GM12878 (cell line): ENCODE data around the gene PLXNA4. TPM values are rescaled to one million over a fixed set of nuclear protein-coding genes. Genes with fewer than 3 reads are reported as not detected.

Experiments
- ATAC-seq: fragments of 200-7000 bp; cut with Tn5 transposase; 3 replicates; pipeline ENCODE4 v1.9.1; 2020; ENCODE audit warnings: mild to moderate bottlenecking, moderate library complexity
- BruUV-seq: library from RNA; stranded (reverse); fragments of 400-500 nt; replicated peaks from 2 replicates; lab custom pipeline; 2021; lab: Mats Ljungman, UMichigan
- CTCF ChIA-PET: fragments of 300-600 bp; sonication (Branson Sonifier 250); formaldehyde crosslinking; extraction: SDS; loops from one replicate; lab custom pipeline; 2021; ENCODE audit warnings: inconsistent platforms; lab: Yijun Ruan, JAX
- POLR2A ChIA-PET: fragments of 350-600 bp; formaldehyde crosslinking; extraction: SDS; loops from one replicate; lab custom pipeline; 2021; ENCODE audit warnings: inconsistent platforms; lab: Charles Lee
- RAD21 ChIA-PET: fragments of 300-600 bp; sonication (Branson Sonifier 250); formaldehyde crosslinking; loops from one replicate; lab custom pipeline; 2023; ENCODE audit warnings: antibody characterized with exemption; ENCODE audit not compliant: unreplicated experiment; lab: Charles Lee
- SMC1A ChIA-PET: fragments of 300-600 bp; sonication (Branson Sonifier 250); formaldehyde crosslinking; loops from one replicate; lab custom pipeline; 2023; ENCODE audit not compliant: unreplicated experiment, uncharacterized antibody; lab: Charles Lee
- DNase-seq: peaks from one replicate; pipeline ENCODE4 v3.0.0-alpha.2; 2011; ENCODE audit warnings: low read depth, low spot score
- FAIRE-seq: peaks from 3 replicates; lab custom pipeline; 2011; peaks lifted over from hg19 to GRCh38; lab: Jason Lieb, UNC
- H2AFZ ChIP-seq: 2 replicates; pipeline ENCODE4 v1.6.0; 2011; ENCODE audit warnings: low read depth, low read length, control low read depth; ENCODE audit not compliant: control insufficient read depth
- H3K27ac ChIP-seq: 2 replicates; pipeline ENCODE4 v1.5.1; 2011; ENCODE audit warnings: control low read depth; ENCODE audit not compliant: control insufficient read depth, insufficient read depth
- H3K27me3 ChIP-seq, 2 experiments: replicated peaks in 1 of 2; 2 replicates each; pipeline versions ENCODE4 v1.6.0 to v1.6.1; 2011; ENCODE audit warnings: low read length in 1 of 2; ENCODE audit not compliant: control insufficient read depth in 2 of 2, insufficient read depth in 2 of 2
- H3K36me3 ChIP-seq, 2 experiments: 2 replicates each; pipeline ENCODE4 v1.5.1; 2011; ENCODE audit warnings: low read length in 1 of 2; ENCODE audit not compliant: control insufficient read depth in 2 of 2, insufficient read depth in 2 of 2
- H3K4me1 ChIP-seq: 2 replicates; pipeline ENCODE4 v1.6.1; 2011; ENCODE audit warnings: mild to moderate bottlenecking, low read length, moderate library complexity, mixed read lengths; ENCODE audit not compliant: control insufficient read depth, insufficient read depth
- H3K4me2 ChIP-seq: 2 replicates; pipeline ENCODE4 v1.6.0; 2011; ENCODE audit warnings: control low read depth; ENCODE audit not compliant: control insufficient read depth, insufficient read depth
- H3K4me3 ChIP-seq: fragments of 200-600 bp; sonication (generic); 2 replicates; pipeline ENCODE4 v1.5.1; 2016
- H3K79me2 ChIP-seq: 2 replicates; pipeline ENCODE4 v1.6.0; 2011; ENCODE audit warnings: low read length; ENCODE audit not compliant: control insufficient read depth, insufficient read depth
- H3K9ac ChIP-seq: 2 replicates; pipeline ENCODE4 v1.8.0; 2011; ENCODE audit warnings: low read length, control low read depth, mixed read lengths; ENCODE audit not compliant: control insufficient read depth, insufficient read depth
- H3K9me3 ChIP-seq: replicated peaks from 3 replicates; pipeline ENCODE4 v1.5.1; 2011; ENCODE audit warnings: mild to moderate bottlenecking, low read length; ENCODE audit not compliant: control insufficient read depth, insufficient read depth
- H4K20me1 ChIP-seq: 2 replicates; pipeline ENCODE4 v1.6.0; 2011; ENCODE audit not compliant: control insufficient read depth, insufficient read depth
- FOS ChIP-seq: IDR thresholded peaks from 3 replicates; pipeline ENCODE4 v1.6.1; 2011; ENCODE audit warnings: borderline replicate concordance; ENCODE audit not compliant: insufficient read length; ENCODE audit errors: extremely low read depth
- HDAC6 ChIP-seq: fragments of 200-600 bp; sonication (generic); IDR thresholded peaks from one replicate; pipeline ENCODE4 v1.8.0; 2017; ENCODE audit warnings: antibody characterized with exemption; ENCODE audit not compliant: unreplicated experiment
- NFYB ChIP-seq: IDR thresholded peaks from 2 replicates; pipeline ENCODE4 v1.6.1; 2011; ENCODE audit warnings: low read depth, mild to moderate bottlenecking, low read length, improper control_type of control experiment, moderate library complexity; ENCODE audit not compliant: insufficient read depth
- NR2F1 ChIP-seq: fragments of 450-650 bp; conservative IDR thresholded peaks from 2 replicates; pipeline ENCODE4 v1.6.1; 2017; ENCODE audit warnings: mild to moderate bottlenecking
- RB1 ChIP-seq: fragments of 450-650 bp; formaldehyde crosslinking; IDR thresholded peaks from 2 replicates; pipeline ENCODE4 v1.6.1; 2017; ENCODE audit warnings: mild to moderate bottlenecking, borderline replicate concordance
- SMARCA5 ChIP-seq: fragments of 450-650 bp; IDR thresholded peaks from 2 replicates; pipeline ENCODE4 v1.6.1; 2017; ENCODE audit warnings: mild to moderate bottlenecking
- SUPT20H ChIP-seq: IDR thresholded peaks from 2 replicates; pipeline ENCODE4 v1.6.1; 2011; ENCODE audit warnings: low read depth, mild to moderate bottlenecking, low read length, moderate library complexity, borderline replicate concordance; ENCODE audit not compliant: control insufficient read depth
- YBX1 ChIP-seq: fragments of 450-650 bp; IDR thresholded peaks from 2 replicates; pipeline ENCODE4 v1.6.1; 2016; ENCODE audit warnings: antibody characterized with exemption
- WGBS: methylation state at CpG from one replicate; pipeline ENCODE4 v1.1.6; 2016; ENCODE audit warnings: low lambda C conversion rate; ENCODE audit not compliant: insufficient replicate concordance, insufficient coverage; ENCODE audit errors: missing lambda C conversion rate; 5-methylcytosine and 5-hydroxymethylcytosine counted together
- in situ Hi-C: fragments of 300-500 bp; cut with MboI; formaldehyde crosslinking; loops from 9 replicates; pipeline ENCODE4 v1.14.3; 2018; ENCODE audit warnings: mixed read lengths
- intact Hi-C: fragments of 100-400 bp; cut with micrococcal nuclease; formaldehyde crosslinking; loops from one replicate; pipeline ENCODE4 v1.14.2; 2022; ENCODE audit not compliant: unreplicated experiment
- polyA plus RNA-seq, 11 experiments: library from polyadenylated mRNA; depleted of rRNA in 4 of 11; unstranded in 6 of 11; stranded (reverse) in 5 of 11; fragments of >200 nt; fragmentation: Nextera tagmentation in 4 of 11; fragmentation: Illumina TruSeq in 1 of 11; extraction: Ambion mirVana in 4 of 11; extraction: Trizol in 1 of 11; gene quantifications; 1 replicate in 1 of 11; 2 replicates in 10 of 11; pipeline versions ENCODE4 v1.2.1 to v1.2.3, GENCODE V29; 2011 to 2016; ENCODE audit warnings: inconsistent platforms in 2 of 11, missing spikeins in 2 of 11, low read depth in 1 of 11
- total RNA-seq, 4 experiments: library from RNA; depleted of rRNA in 3 of 4; stranded (reverse); fragments of >200 nt in 3 of 4; fragmentation: Illumina TruSeq in 1 of 4; extraction: Trizol in 1 of 4; gene quantifications; 2 replicates each; pipeline versions ENCODE4 v1.2.1 to v1.2.3, GENCODE V29; 2013 to 2021
- TF ChIP-seq, protein P1 (sequence below): fragments of 150-350 bp; IDR thresholded peaks from 2 replicates; pipeline ENCODE4 v1.6.1; 2014; ENCODE audit warnings: mild to moderate bottlenecking, low read depth, low read length
- TF ChIP-seq, protein P2 (sequence below): fragments of 450-650 bp; IDR thresholded peaks from 2 replicates; pipeline ENCODE4 v1.6.1; 2016; ENCODE audit warnings: mild to moderate bottlenecking

PLXNA4 gene
- total and polyA plus RNA-seq, 10 of the 15 experiments (the other 5 are each of a cell fraction or from before 2014, with no cell fraction given): 0.03 TPM; not detected in 9

DNA sequence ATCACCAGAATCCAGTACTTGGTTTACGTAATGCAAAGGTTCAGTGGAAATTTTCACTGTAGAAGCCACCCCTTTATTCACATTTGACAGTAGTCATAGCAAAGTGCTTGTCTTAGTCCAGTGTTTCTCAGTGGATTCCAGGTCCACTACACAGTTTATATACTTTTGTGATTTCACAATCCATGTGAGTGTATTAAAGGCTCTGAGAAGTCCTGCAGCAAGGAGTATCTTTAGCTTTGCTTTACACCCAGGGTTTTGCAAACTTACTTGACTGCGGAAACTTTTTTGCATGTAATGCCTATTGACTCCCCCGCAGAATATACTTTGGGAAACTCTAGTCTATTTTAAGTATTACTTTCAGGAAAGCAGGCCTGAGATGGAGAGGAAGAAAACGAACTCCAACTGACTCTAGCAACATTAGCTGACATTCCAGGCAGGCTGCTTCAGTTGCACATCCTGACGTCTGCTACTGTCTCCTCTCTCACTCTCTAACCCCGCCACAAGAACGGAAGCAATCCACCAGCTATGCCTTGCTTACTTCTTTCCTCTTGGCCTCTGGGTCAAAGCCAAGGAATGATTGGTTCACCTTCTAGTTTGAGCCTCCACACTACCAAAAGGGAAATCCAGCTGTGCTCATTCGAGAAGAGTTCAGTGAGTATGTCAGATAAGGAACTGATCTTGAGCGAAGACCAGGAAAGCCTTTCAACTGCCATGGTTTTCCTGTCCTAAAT lies 6.2 kb downstream of the PLXNA4 start:
- POLR2A ChIA-PET: interaction anchor here (0.6 kb wide), 1 partner anchor 22 kb away, joined by 3 read pairs; no protein-coding TSS in a partner anchor
- CTCF ChIA-PET: interaction anchor here (3.4 kb wide), 1 partner anchor 11 kb away, joined by 17 read pairs; no protein-coding TSS in a partner anchor

More for the DNA sequence above, 6.2 kb downstream of the PLXNA4 start:
- SMC1A ChIA-PET: no interaction called here
- Histone ChIP-seq H3K27me3 (peaks cover 12 to 15% of the 10 kb centered on the region in 2 experiments), H3K36me3 (no peaks in the 10 kb centered on the region), H3K9ac (no peak overlapping the region), H3K27ac (no peak overlapping the region), H2AFZ (no peak overlapping the region), H3K4me3 (no peak overlapping the region), H3K4me2 (no peak overlapping the region), H3K9me3 (no peaks in the 10 kb centered on the region), H3K79me2 (no peaks in the 10 kb centered on the region), H3K4me1 (no peaks in the 10 kb centered on the region), H4K20me1 (no peaks in the 10 kb centered on the region)
- TF ChIP-seq SUPT20H (no peak), SMARCA5 (no peak), FOS (no peak), RB1 (no peak), NFYB (no peak), YBX1 (no peak), HDAC6 (no peak), NR2F1 (no peak)
- TF ChIP-seq, protein P1, sequence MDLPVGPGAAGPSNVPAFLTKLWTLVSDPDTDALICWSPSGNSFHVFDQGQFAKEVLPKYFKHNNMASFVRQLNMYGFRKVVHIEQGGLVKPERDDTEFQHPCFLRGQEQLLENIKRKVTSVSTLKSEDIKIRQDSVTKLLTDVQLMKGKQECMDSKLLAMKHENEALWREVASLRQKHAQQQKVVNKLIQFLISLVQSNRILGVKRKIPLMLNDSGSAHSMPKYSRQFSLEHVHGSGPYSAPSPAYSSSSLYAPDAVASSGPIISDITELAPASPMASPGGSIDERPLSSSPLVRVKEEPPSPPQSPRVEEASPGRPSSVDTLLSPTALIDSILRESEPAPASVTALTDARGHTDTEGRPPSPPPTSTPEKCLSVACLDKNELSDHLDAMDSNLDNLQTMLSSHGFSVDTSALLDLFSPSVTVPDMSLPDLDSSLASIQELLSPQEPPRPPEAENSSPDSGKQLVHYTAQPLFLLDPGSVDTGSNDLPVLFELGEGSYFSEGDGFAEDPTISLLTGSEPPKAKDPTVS: no peak
- TF ChIP-seq, protein P2, sequence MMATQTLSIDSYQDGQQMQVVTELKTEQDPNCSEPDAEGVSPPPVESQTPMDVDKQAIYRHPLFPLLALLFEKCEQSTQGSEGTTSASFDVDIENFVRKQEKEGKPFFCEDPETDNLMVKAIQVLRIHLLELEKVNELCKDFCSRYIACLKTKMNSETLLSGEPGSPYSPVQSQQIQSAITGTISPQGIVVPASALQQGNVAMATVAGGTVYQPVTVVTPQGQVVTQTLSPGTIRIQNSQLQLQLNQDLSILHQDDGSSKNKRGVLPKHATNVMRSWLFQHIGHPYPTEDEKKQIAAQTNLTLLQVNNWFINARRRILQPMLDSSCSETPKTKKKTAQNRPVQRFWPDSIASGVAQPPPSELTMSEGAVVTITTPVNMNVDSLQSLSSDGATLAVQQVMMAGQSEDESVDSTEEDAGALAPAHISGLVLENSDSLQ: no peak
- ATAC-seq (no peak), FAIRE-seq (no peak), DNase-seq (no peak)
- no TSS peak for BruUV-seq
- 13% methylated on average over 9 of the region's 9 CpGs for WGBS
- in situ Hi-C loops (loop anchor here (5.0 kb wide), 1 partner anchor 253 kb away; no protein-coding TSS in a partner anchor), intact Hi-C loops (no loop called here)
- RAD21 ChIA-PET: no interaction called here
